Stimulated activated CD4-positive, alpha-beta T cell treated with anti-CD3 and anti-CD28 coated beads, Interleukin-1b, Interleukin-23, amount 100 ng/mL, for 48 hours (primary cell): Measurements from ENCODE around the gene MUC5B.
"Not testable (repeated sequence)": the region's sequence is repeated elsewhere in the genome, so short reads cannot be mapped to it uniquely, and the experiment has no call there.

Experiments used
- DNase-seq: peaks from one replicate; pipeline ENCODE4 v3.0.0-alpha.2; 2020

The MUC5B gene

DNA sequence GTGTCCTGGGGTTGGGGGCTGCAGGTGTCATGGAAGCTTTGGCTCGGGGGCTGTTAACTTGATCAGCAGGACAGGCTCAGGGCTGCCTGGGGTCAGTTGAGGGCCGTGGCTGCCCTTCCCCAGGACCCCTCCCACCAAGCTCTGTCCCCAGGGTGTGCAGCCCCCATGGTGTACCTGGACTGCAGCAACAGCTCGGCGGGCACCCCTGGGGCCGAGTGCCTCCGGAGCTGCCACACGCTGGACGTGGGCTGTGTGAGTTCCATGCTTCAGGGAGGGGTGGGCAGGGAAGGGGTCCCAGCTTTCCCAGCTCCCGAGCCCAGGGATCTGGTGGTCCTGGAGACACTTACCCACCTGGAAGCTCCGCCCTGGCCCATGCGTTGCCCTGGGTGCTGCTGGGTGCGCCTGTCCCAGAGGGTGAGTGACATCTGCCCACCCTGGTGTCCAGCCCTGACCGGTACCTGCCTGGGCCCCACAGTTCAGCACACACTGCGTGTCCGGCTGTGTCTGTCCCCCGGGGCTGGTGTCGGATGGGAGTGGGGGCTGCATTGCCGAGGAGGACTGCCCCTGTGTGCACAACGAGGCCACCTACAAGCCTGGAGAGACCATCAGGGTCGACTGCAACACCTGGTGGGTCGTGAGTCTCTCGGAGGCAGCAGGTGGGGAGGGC, 11.3 kb downstream of the MUC5B start:
- DNase-seq, result no peak

GRCh38 chr11:1234771-1235305, 12.0 kb downstream of the MUC5B start:
- DNase-seq, result no peak

DNA sequence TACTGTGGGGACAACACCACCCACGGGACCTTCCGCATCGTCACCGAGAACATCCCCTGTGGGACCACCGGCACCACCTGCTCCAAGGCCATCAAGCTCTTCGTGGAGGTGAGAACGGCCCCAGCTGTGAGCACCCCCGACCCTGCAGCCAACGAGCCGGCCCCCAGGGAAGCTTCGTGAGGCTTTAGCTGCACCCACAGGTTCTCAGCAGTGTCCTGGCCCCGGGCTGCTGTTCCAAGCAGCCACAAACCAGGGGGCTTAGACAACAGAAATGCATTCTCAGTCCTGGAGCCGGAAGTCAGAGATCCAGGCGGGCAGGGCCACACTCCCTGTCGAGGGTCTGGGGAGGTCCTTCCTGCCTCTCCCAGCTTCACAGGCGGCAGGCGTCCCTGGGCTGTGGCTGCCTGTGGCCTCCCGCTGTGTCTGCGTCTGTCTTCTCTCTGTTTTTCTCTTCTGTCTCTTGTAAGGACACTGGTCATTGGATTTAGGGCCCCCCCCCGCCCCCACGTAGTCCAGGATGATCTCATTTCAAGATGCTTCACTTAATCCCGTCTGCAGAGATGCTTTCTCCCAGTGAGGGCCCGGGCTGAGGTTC, 12.5 kb downstream of the MUC5B start:
- no peak for DNase-seq

DNA sequence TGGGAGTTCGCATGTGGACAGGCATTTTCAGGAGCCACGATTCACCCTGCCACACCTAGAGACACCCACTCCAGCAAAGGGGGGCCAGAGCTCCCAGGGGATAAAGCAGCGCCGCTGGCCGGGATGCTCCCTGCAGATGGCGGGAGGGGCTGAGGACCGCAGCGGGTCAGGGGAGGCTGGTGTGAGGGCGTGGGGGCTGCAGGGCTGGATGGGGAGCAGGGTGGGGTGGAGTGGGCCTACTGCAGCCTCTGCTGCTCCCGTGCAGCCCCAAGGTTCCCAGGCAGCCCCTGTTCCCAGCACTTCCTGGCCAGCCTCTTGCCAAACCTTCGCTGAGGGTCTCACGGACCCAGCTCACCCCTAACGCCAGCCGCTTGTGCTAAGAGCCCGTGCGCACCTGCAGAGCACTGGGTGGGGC, 13.0 kb downstream of the MUC5B start:
- DNase-seq, result no peak

DNA sequence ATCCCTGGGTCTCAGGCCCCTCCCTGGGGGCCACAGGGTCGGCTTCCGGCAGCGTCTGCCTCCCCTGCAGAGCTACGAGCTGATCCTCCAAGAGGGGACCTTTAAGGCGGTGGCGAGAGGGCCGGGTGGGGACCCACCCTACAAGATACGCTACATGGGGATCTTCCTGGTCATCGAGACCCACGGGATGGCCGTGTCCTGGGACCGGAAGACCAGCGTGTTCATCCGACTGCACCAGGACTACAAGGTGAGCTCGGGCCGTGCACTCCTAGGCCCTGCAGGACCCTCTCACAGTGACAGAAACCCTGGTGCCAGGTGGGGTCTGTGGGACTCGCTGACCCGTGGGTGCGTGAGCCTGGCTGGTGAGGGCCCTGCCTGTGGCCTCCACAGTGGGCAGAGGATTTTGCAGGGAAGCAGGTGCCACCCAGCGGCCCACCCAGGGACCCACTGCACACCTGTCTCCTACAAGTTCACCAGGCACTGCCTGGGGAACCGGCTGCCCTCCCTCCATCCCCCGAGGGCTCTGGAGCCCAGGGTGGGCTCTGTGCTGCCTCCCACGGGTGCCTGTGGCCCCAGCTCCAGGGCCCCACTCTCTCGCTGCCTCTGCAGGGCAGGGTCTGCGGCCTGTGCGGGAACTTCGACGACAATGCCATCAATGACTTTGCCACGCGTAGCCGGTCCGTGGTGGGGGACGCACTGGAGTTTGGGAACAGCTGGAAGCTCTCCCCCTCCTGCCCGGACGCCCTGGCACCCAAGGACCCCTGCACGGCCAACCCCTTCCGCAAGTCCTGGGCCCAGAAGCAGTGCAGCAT, 13.7 kb downstream of the MUC5B start:
- no peak for DNase-seq

DNA sequence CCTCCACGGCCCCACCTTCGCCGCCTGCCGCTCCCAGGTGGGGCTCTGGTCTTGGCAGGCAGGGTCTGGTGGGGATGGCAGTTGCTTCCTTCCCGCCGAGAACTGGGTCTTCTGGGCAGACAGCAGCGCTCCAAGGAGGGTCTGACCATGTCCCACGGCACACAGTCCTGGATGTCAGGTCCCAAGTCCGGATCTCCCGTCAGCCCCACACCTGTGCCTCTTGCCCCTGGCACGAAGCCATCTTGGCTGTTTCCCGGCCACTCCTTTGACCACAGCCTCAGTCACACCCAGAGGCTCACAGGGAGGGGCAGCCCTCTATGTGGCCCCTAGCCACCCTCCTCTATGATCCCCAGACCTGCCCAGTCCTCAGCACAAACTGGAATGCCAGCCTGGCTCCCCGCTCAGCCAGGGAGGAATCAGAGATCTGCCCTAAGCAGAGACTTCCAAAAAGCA, 14.3 kb downstream of the MUC5B start:
- DNase-seq, result no peak

DNA sequence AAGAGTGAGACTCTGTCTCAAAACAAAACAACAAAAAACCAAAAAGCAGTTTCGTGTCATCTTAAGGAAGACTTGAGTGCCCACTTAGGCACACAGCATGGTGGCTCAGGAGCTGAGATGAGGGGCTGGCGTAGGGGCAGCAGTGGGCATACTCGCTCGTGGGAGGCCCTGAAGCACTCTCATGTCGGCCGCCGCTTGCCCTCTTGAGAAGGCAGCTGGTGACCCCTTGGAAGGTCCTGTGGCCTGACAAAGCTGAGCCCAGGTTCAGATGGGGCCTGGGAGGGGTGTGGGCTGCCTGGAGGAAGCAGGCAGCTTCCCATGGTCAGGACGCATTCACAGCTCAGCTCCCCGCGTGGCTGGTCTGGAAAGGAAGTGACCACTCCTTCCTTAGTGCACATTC, 15.0 kb downstream of the MUC5B start:
- DNase-seq, result no peak

GRCh38 chr11:1238767-1239595, 16.1 kb downstream of the MUC5B start:
- DNase-seq, result no peak

GRCh38 chr11:1239596-1240205, 16.8 kb downstream of the MUC5B start:
- no peak for DNase-seq

DNA sequence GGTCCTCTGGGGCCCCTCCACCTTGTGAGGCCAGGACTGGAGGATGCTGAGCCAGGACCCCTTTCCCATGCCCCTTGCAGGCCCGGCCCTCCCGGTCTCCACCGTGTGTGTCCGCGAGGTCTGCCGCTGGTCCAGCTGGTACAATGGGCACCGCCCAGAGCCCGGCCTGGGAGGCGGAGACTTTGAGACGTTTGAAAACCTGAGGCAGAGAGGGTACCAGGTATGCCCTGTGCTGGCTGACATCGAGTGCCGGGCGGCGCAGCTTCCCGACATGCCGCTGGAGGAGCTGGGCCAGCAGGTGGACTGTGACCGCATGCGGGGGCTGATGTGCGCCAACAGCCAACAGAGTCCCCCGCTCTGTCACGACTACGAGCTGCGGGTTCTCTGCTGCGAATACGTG, 17.9 kb downstream of the MUC5B start:
- DNase-seq, result no peak

DNA sequence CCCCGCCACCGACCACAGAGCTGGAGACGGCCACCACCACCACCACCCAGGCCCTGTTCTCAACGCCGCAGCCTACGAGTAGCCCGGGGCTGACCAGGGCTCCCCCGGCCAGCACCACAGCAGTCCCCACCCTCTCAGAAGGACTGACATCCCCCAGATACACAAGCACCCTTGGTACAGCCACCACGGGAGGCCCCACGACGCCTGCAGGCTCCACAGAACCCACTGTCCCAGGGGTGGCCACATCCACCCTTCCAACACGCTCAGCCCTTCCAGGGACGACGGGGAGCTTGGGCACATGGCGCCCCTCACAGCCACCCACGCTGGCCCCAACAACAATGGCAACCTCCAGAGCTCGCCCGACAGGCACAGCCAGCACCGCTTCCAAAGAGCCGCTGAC, 18.8 kb downstream of the MUC5B start:
- no peak for DNase-seq

DNA sequence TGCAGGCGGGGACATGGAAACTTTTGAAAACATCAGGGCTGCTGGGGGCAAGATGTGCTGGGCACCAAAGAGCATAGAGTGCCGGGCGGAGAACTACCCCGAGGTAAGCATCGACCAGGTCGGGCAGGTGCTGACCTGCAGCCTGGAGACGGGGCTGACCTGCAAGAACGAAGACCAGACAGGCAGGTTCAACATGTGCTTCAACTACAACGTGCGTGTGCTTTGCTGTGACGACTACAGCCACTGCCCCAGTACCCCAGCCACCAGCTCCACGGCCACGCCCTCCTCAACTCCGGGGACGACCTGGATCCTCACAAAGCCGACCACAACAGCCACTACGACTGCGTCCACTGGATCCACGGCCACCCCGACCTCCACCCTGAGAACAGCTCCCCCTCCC, 19.4 kb downstream of the MUC5B start:
- DNase-seq, result no peak

GRCh38 chr11:1242751-1243150, 19.9 kb downstream of the MUC5B start:
- DNase-seq, result not testable (repeated sequence)

DNA sequence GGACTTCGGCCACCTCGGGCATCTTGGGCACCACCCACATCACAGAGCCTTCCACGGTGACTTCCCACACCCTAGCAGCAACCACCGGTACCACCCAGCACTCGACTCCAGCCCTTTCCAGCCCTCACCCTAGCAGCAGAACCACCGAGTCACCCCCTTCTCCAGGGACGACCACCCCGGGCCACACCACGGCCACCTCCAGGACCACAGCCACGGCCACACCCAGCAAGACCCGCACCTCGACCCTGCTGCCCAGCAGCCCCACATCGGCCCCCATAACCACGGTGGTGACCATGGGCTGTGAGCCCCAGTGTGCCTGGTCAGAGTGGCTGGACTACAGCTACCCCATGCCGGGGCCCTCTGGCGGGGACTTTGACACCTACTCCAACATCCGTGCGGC, 20.7 kb downstream of the MUC5B start:
- not testable (repeated sequence) for DNase-seq

DNA sequence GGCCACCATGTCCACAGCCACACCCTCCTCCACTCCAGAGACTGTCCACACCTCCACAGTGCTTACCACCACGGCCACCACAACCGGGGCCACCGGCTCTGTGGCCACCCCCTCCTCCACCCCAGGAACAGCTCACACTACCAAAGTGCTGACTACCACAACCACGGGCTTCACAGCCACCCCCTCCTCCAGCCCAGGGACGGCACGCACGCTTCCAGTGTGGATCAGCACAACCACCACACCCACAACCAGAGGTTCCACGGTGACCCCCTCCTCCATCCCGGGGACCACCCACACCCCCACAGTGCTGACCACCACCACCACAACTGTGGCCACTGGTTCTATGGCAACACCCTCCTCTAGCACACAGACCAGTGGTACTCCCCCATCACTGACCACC, 21.7 kb downstream of the MUC5B start:
- not testable (repeated sequence) for DNase-seq

DNA sequence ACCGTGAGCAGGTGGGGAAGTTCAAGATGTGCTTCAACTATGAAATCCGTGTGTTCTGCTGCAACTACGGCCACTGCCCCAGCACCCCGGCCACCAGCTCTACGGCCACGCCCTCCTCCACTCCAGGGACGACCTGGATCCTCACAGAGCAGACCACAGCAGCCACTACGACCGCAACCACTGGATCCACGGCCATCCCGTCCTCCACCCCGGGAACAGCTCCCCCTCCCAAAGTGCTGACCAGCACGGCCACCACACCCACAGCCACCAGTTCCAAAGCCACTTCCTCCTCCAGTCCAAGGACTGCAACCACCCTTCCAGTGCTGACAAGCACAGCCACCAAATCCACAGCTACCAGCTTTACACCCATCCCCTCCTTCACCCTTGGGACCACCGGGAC, 22.9 kb downstream of the MUC5B start:
- DNase-seq, result not testable (repeated sequence)

DNA sequence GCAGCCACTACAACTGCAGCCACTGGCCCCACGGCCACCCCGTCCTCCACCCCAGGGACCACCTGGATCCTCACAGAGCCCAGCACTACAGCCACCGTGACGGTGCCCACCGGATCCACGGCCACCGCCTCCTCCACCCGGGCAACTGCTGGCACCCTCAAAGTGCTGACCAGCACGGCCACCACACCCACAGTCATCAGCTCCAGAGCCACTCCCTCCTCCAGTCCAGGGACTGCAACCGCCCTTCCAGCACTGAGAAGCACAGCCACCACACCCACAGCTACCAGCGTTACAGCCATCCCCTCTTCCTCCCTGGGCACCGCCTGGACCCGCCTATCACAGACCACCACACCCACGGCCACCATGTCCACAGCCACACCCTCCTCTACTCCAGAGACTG, 23.4 kb downstream of the MUC5B start:
- DNase-seq, result not testable (repeated sequence)

DNA sequence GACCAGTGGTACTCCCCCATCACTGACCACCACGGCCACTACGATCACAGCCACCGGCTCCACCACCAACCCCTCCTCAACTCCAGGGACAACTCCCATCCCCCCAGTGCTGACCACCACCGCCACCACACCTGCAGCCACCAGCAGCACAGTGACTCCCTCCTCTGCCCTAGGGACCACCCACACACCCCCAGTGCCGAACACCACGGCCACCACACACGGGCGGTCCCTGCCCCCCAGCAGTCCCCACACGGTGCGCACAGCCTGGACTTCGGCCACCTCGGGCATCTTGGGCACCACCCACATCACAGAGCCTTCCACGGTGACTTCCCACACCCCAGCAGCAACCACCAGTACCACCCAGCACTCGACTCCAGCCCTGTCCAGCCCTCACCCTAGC, 24.2 kb downstream of the MUC5B start:
- not testable (repeated sequence) for DNase-seq

DNA sequence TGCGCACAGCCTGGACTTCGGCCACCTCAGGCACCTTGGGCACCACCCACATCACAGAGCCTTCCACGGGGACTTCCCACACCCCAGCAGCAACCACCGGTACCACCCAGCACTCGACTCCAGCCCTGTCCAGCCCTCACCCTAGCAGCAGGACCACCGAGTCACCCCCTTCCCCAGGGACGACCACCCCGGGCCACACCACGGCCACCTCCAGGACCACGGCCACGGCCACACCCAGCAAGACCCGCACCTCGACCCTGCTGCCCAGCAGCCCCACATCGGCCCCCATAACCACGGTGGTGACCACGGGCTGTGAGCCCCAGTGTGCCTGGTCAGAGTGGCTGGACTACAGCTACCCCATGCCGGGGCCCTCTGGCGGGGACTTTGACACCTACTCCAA, 26.1 kb downstream of the MUC5B start:
- DNase-seq, result not testable (repeated sequence)

DNA sequence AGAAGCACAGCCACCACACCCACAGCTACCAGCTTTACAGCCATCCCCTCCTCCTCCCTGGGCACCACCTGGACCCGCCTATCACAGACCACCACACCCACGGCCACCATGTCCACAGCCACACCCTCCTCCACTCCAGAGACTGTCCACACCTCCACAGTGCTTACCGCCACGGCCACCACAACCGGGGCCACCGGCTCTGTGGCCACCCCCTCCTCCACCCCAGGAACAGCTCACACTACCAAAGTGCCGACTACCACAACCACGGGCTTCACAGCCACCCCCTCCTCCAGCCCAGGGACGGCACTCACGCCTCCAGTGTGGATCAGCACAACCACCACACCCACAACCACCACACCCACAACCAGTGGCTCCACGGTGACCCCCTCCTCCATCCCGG, 27.5 kb downstream of the MUC5B start:
- not testable (repeated sequence) for DNase-seq

DNA sequence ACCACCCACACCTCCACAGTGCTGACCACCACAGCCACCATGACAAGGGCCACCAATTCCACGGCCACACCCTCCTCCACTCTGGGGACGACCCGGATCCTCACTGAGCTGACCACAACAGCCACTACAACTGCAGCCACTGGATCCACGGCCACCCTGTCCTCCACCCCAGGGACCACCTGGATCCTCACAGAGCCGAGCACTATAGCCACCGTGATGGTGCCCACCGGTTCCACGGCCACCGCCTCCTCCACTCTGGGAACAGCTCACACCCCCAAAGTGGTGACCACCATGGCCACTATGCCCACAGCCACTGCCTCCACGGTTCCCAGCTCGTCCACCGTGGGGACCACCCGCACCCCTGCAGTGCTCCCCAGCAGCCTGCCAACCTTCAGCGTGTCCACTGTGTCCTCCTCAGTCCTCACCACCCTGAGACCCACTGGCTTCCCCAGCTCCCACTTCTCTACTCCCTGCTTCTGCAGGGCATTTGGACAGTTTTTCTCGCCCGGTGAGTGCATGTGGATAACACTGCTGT, 28.4 kb downstream of the MUC5B start:
- no peak for DNase-seq
